Activated CD4-positive, CD25-positive, alpha-beta regulatory T cell (primary cell): ENCODE measurements around the gene CDH22.

Experiments used
- DNase-seq, 4 experiments: peaks; one replicate each; lab custom pipeline; 2025; lab: John Stamatoyannopoulos, UW

Gene CDH22

DNA sequence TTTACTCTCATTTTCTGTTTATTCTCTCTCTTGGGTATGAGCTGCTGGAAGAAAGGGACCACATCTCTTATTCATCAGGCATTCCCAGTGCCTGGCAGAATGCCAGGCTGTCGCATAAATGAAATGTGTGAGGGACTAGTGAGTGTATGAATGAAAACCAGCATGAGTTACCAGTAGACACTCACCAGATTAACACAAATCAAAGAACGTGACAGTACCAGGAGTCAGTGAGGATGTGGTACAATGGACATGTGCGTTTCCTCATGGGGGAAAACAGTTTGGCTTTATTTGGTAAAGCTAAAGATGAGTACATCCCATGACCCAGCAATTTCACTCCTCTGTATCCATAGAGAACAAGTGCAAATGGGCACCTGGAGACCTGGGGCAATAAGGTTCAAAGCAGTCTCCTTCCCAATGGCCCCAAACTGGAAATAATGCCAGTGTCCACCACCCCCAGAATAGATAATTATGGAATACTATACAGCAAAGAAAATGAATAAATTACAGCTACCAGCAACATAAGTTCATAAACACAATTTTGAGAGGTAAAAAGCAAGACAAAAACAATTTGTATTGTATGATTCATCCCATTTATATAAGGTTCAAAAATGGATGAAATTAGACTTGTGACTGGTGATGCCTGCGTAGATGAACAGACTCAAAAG, 93.3 kb downstream of the CDH22 start:
- DNase-seq, result no peak

- no peak for DNase-seq
Measured at GRCh38 chr20:46213946-46214823, 94.1 kb downstream of the CDH22 start.

DNA sequence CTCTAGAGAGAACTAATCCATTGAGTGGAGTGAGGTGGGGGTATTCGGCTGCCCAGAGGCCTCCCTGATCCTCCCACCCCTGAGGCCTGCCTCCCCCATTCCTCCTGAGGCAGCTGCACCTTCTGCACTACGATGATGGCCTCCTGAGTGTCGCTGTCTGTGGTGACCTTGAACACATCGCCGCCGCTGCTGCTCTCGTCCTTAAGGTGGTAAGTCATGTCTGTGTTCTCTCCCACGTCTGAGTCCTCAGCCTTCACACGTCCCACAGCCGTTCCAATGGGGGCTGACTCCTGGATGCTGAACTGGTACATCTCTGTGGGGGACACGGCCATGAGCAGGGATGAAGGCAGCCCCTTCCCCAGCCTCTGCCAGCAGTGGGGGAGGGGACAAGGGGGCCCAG, 95.4 kb downstream of the CDH22 start:
- DNase-seq, result no peak

- no peak for DNase-seq
Measured at GRCh38 chr20:46212252-46212651, 96.0 kb downstream of the CDH22 start.

GRCh38 chr20:46211331-46211722, 97.0 kb downstream of the CDH22 start:
- DNase-seq, result no peak

DNA sequence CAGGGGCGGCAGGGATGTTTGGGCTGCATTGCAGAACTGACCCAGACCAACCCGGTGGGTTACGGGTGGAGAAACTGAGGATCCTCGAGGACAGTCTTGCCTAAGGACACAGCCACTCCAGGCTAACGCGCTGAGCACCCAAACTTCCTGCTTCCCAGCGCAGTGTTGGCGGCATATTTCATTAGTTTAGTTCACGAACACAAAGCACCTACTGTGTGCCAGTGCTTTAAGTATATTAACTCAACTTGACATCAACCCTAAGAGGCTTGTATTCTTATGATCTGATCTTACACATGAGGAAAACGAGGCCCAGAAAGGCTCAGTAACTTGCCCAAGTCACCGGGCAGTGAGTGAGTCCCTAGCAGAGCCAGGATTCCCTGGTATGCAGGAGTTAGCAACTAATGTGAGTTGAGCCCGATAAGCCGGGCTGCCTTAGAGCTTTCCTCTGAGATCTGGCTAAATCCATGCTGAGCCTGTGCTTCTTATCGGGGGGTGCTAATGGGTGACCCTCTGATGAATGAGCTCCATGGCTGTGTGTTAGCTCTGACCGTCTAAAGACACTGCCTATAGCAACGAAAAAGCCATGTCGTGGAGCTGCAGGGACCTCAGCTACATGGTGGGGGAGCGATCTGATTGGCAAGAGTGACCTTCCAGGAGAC, 97.5 kb downstream of the CDH22 start:
- no peak for DNase-seq

- no peak for DNase-seq
Measured at GRCh38 chr20:46209930-46210671, 98.2 kb downstream of the CDH22 start.

DNA sequence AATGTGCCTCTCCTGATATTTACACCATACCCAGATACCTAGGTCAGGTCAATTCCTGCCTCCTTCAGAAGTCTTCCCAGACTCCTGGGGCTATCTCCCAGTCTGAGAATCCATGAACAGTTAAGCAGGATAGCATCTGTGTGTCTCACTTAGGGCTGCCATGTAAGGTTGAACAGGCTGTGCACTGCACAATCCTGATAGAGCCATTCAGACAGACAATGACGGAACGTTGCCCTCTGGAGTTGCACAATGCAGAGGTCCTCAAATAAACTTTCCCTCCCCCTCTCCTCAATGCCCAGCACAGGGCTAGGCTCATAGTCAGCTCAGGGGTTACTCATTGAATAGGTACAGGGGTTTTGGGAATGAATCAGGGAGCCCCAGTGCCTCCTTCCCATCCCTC, 100.5 kb downstream of the CDH22 start:
- no peak for DNase-seq

- no peak for DNase-seq
Measured at GRCh38 chr20:46206992-46207549, 101.2 kb downstream of the CDH22 start.

DNA sequence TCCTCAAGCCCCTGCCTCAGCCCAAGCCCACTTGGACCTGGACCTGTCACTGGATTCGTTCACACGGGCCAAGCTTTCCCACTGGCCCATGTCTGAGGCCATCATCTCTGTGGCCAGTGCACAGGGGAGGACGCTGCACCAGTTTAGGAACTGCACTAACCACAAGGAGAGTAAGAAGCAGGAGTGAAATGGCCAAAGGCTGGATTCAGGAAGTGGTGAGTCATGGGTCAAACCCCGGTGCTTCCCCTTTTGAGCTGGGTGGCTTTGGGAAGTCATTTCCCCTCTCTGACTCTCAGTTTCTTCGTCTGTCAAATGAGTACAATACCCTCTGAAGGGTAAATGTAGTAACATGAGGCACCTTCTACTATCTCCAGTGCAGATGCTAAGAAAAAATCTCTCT, 102.3 kb downstream of the CDH22 start:
- no peak for DNase-seq

DNA sequence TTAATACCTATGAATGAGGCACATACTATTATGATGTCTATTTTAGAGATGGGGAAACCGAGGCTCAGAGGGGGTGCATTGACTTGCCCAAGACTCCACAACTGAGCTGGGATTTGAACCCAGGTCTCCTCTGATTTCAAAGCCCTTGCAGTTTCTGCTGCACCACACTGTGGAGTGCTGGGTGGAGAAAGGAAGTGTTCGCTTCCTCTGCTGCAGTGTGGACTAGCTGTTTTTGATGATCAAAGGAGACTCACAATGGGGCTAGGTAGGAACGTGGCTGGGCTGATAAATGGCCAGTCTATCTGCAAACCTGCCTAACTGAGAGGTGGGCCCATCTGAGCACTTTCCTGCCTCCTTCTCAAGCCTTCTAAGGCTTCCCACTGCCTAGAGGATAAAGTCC, 102.9 kb downstream of the CDH22 start:
- DNase-seq, result no peak

DNA sequence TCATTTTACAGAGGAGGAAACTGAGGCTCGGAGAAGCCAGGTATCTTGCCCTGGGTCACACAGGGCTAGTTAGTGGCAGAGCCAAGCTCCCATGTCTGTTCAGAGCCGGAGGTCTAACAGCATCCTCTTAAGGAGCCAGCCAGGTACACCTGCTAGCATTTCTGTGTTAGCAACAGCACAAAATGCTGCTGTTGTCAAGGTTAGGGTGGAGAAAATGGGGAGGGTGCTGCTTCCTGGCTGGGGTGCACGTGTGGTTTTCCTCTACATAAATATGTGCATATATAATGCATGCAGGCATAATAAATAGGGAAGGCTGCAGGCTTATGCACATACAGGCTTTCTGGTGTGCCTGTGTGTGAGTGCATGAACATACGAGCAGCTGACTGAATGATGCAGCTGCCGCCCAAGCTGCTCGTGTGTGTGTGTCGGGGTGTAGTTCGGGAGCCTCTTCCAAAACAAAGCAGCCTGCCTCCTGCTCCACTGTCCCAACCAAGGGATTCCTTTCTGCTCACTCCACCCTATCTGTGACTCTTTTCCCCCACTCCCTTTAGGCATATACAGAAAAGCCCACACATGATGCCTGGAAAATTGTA, 103.6 kb downstream of the CDH22 start:
- no peak for DNase-seq

DNA sequence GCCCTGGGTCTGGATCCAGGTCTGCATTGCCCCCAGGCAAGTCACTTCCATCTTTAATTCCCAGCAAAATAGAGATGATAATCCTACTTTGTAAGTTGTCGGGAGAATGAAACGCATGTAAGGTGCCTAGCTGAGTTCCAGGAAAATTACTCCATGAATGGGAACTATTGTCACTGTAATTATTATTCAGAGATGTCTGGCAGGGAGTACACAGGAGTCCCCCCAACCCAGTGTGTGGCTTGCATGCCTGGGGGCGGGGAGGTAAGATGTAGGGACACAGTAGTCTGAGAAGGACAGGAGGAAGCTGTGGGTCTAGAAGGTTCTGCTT, 104.8 kb downstream of the CDH22 start:
- no peak for DNase-seq

DNA sequence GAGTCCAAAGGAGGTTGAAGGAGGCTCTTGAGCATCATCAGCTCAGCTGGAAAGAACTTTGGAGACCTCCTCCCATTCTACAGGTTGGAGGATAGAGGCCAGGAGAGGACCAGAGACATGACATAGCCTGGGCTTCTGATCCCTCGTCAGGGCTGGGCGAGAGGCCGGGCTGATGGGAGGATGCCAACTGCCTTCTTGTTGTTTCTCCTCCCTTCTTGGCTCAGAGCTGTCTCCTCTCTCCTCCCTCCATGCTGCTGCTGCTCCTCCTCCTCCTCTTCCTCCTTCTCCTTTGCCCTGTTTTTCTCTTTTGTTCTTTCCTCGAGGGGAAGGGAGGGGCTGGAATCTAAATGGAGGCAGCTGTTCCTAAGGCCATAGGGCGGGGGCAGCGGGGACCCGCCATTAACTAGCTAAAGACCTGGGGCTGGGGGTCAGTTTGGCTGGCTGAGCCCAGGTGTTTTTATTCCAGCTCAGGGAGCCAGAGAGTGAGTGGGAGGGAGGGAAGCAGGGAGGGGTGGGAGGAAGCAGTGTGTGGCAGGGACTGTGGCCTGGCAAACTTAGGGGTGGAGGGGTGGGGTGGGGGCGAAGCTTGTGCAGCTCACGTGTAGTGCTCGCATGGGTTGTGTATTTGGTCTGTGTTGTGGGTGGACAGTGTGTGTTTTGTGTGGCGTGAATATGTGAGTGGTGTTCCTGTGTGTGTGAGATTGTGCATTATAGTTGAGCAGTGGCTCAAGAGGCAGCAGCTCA, 105.4 kb downstream of the CDH22 start:
- no peak for DNase-seq

DNA sequence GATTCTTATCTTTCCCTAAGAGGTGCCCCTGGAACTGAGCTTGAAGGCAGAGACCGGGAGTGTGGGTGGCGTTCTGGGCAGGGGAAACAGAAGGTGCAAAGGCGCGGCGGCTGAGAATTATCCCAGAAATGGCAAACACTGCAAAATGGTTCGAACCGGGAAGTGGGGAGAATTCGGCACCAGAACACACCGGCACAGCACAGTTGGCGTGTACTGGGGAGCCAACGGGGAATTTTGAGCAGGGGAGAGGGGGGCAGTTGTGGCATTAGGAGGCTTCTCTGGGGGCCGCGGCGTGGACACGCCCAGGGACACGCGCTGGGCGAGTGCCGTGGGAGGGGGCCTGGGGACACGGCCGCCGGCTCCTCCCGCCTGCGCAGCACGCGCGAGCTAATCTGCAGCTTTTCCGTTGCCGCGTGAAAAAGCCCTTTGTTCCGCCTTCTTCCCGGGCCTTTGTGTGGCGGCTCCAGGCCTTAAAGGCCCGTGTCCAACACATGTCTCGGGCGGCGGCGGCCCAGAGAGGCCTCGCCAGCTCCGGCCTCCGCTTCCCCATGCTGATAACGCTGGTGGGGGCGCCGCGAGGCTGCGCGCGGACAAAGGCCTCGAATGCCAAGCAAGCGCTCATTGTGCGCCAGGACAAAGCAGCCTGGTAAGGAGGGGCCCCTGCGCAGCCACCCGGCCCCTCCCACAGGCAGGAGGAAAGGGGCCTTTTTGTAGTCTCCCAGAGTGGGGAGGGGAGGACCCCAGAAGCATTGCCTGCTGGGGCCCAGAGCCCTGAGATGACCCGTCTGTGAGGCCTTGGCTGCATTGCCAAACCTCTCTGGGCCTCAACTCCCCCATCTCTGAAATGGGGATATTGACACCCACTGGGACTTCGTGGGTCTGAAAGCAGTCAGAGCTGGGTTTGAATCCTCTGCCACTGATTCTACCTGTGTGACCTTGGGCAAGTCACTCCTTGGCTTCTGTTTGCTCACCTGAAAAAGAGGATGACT, 107.4 kb downstream of the CDH22 start:
- DNase-seq, result no peak

- DNase-seq, result no peak
Measured at GRCh38 chr20:46199198-46199597, 109.1 kb downstream of the CDH22 start.

DNA sequence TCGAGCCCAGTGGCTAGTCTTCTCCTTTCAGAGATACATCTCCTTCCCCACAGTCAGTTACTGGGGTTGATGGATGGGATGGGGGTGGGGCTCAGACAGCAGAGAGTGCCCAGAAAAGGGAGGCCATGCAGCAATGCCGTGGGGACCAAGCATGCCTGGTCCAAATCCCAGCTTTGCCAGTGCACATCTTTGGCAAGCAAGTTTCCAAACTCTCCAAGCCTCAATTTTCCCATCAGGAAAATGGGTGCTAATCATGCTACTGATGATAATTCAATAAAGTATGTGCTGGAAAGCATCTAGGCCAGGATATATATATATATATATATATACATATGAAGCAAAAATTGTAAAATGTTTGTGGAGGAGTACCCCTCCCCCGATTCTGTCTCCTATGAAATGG, 111.3 kb downstream of the CDH22 start:
- DNase-seq, result no peak

DNA sequence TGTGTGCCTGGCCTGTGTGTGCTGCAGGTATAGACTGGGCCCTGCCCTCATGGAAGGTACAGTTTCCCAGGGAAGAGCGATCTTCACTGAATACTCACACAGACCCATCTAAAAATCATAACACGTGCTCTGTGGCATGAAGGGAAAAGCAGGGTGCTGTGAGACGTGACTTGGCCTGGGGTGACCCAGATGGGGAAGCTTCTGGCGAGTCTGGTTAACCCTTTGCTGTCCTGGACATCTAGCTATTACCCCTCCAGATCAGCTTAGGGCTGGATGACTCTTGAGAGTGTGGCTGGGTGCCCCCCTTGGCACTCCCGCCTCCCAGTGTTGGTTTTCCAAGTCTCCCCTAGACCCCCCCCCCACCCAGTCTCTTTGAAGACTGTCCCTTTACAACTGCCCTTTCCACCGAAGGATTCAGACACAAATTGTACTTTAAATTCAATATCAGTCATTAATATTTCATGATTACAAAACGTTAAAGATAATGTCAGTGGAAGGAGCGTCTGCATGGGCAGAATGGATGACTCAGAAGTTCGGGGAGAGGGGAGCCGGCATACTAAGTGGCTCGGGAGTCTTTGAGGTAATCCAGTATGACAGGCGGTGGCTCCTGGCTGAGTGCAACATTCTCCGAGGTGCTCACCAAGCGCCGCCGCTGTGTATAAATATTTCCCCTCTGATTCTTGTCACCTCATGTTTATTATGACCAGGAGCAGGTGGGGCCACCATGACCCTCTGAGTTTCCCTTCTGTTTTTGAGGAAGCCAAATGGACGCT, 112.8 kb downstream of the CDH22 start:
- DNase-seq, result no peak

GRCh38 chr20:46194409-46194808, 113.9 kb downstream of the CDH22 start:
- DNase-seq, result no peak
